SU-DHL-6 (cell line): ENCODE results near the gene BNC1.

Source experiments
- EZH2phosphoT487 ChIP-seq: fragments of 200-600 bp; sonication (generic), shearing (Covaris generic); conservative IDR thresholded peaks from 2 replicates; pipeline ENCODE4 v1.6.1; 2018; ENCODE audit warnings: mild to moderate bottlenecking, antibody characterized with exemption, low read length, moderate library complexity, mixed read lengths
- TF ChIP-seq, protein P1 (sequence below): fragments of 200-600 bp; sonication (generic); IDR thresholded peaks from one replicate; pipeline ENCODE4 v1.5.1; 2017; ENCODE audit warnings: antibody characterized with exemption, mild to moderate bottlenecking, low read length, moderate library complexity; ENCODE audit not compliant: insufficient read depth, poor library complexity, severe bottlenecking

- no peak for TF ChIP-seq EZH2phosphoT487
- TF ChIP-seq, protein P1, sequence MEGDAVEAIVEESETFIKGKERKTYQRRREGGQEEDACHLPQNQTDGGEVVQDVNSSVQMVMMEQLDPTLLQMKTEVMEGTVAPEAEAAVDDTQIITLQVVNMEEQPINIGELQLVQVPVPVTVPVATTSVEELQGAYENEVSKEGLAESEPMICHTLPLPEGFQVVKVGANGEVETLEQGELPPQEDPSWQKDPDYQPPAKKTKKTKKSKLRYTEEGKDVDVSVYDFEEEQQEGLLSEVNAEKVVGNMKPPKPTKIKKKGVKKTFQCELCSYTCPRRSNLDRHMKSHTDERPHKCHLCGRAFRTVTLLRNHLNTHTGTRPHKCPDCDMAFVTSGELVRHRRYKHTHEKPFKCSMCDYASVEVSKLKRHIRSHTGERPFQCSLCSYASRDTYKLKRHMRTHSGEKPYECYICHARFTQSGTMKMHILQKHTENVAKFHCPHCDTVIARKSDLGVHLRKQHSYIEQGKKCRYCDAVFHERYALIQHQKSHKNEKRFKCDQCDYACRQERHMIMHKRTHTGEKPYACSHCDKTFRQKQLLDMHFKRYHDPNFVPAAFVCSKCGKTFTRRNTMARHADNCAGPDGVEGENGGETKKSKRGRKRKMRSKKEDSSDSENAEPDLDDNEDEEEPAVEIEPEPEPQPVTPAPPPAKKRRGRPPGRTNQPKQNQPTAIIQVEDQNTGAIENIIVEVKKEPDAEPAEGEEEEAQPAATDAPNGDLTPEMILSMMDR, result no peak
These were observed 76.2 kb downstream of the BNC1 start for GRCh38 chr15:83208367-83208661.
